Mesenchymal stem cell (in vitro differentiated cells and primary cell): ENCODE measurements around the gene CNGA2.
A peak's percentile ranks its signal among the peaks of the same experiment; 100 is the strongest.

Experiments used
- DNase-seq: peaks from one replicate; pipeline ENCODE4 v3.0.0-alpha.2; 2013
- H2AFZ ChIP-seq: one replicate; pipeline ENCODE4 v1.6.1; 2013; ENCODE audit warnings: low read depth, mild to moderate bottlenecking, control low read depth, inconsistent platforms, low read length, moderate library complexity
- H2AK5ac ChIP-seq: 2 replicates; pipeline ENCODE4 v1.6.1; 2013; ENCODE audit warnings: low read length, moderate library complexity, mild to moderate bottlenecking, inconsistent platforms; ENCODE audit not compliant: severe bottlenecking
- H2BK120ac ChIP-seq: one replicate; pipeline ENCODE4 v1.6.1; 2013; ENCODE audit warnings: low read depth, mild to moderate bottlenecking, inconsistent platforms, low read length, moderate library complexity
- H2BK12ac ChIP-seq, 2 experiments: one replicate each; pipeline ENCODE4 v1.6.1; 2013; ENCODE audit warnings: inconsistent platforms in 2 of 2, low read length in 2 of 2, mild to moderate bottlenecking in 2 of 2, moderate library complexity in 2 of 2, control low read depth in 1 of 2
- H2BK15ac ChIP-seq: one replicate; pipeline ENCODE4 v1.6.1; 2013; ENCODE audit warnings: mild to moderate bottlenecking, low read depth, inconsistent platforms; ENCODE audit not compliant: poor library complexity, severe bottlenecking
- H2BK5ac ChIP-seq: 2 replicates; pipeline ENCODE4 v1.6.1; 2013; ENCODE audit warnings: low read depth, mild to moderate bottlenecking, low read length, control low read depth, inconsistent platforms; ENCODE audit not compliant: poor library complexity, severe bottlenecking
- H3K14ac ChIP-seq, 2 experiments: one replicate each; pipeline ENCODE4 v1.6.1; 2013; ENCODE audit warnings: inconsistent platforms in 2 of 2, low read length in 2 of 2, control low read depth in 1 of 2, mild to moderate bottlenecking in 1 of 2, moderate library complexity in 1 of 2
- H3K18ac ChIP-seq, 2 experiments: one replicate each; pipeline ENCODE4 v1.6.1; 2013; ENCODE audit warnings: inconsistent platforms in 2 of 2, low read length in 2 of 2, control low read depth in 1 of 2, low read depth in 1 of 2, mild to moderate bottlenecking in 1 of 2
- H3K23ac ChIP-seq, 2 experiments: one replicate each; pipeline ENCODE4 v1.6.1; 2013; ENCODE audit warnings: inconsistent platforms in 2 of 2, low read length in 2 of 2, mild to moderate bottlenecking in 2 of 2, moderate library complexity in 2 of 2, control low read depth in 1 of 2
- H3K27ac ChIP-seq: 2 replicates; pipeline ENCODE4 v1.5.1; 2013; ENCODE audit warnings: mild to moderate bottlenecking, moderate library complexity, low read length, control low read depth, inconsistent platforms; ENCODE audit not compliant: poor library complexity, severe bottlenecking
- H3K27me3 ChIP-seq, 2 experiments: 2 replicates each; pipeline versions ENCODE4 v1.6.1 to v1.7.0; 2013; ENCODE audit warnings: low read length in 2 of 2, mild to moderate bottlenecking in 2 of 2, moderate library complexity in 2 of 2, control low read depth in 1 of 2, inconsistent platforms in 1 of 2; ENCODE audit not compliant: control insufficient read depth in 1 of 2, insufficient read depth in 1 of 2
- H3K36me3 ChIP-seq, 2 experiments: 2 replicates each; pipeline versions ENCODE4 v1.6.1 to v1.7.0; 2013; ENCODE audit warnings: low read length in 2 of 2, control low read depth in 1 of 2, inconsistent platforms in 1 of 2, low read depth in 1 of 2, mild to moderate bottlenecking in 1 of 2; ENCODE audit not compliant: insufficient read depth in 2 of 2, control insufficient read depth in 1 of 2
- H3K4ac ChIP-seq, 2 experiments: one replicate each; pipeline ENCODE4 v1.6.1; 2013; ENCODE audit warnings: inconsistent platforms in 2 of 2, low read length in 2 of 2, mild to moderate bottlenecking in 2 of 2, moderate library complexity in 2 of 2, control low read depth in 1 of 2, low read depth in 1 of 2
- H3K4me1 ChIP-seq: 2 replicates; pipeline ENCODE4 v1.6.1; 2013; ENCODE audit warnings: low read depth, low read length, control low read depth; ENCODE audit not compliant: control insufficient read depth, insufficient read depth
- H3K4me2 ChIP-seq: 2 replicates; pipeline ENCODE4 v1.6.1; 2013; ENCODE audit warnings: low read length, mild to moderate bottlenecking, inconsistent platforms; ENCODE audit not compliant: poor library complexity, severe bottlenecking
- H3K4me3 ChIP-seq, 2 experiments: 2 replicates each; pipeline versions ENCODE4 v1.5.1 to v1.7.0; 2013; ENCODE audit warnings: low read length in 2 of 2, mild to moderate bottlenecking in 2 of 2, control low read depth in 1 of 2, low read depth in 1 of 2; ENCODE audit not compliant: insufficient read depth in 1 of 2
- H3K79me1 ChIP-seq: replicated peaks from 2 replicates; pipeline ENCODE4 v1.6.1; 2013; ENCODE audit warnings: mild to moderate bottlenecking, control low read depth, low read length, inconsistent platforms; ENCODE audit not compliant: poor library complexity, severe bottlenecking
- H3K9ac ChIP-seq: 2 replicates; pipeline ENCODE4 v1.7.0; 2013; ENCODE audit warnings: mild to moderate bottlenecking, low read length, moderate library complexity
- H3K9me3 ChIP-seq: 2 replicates; pipeline ENCODE4 v1.7.0; 2013; ENCODE audit warnings: mild to moderate bottlenecking, low read length; ENCODE audit not compliant: control insufficient read depth
- H4K8ac ChIP-seq: one replicate; pipeline ENCODE4 v1.6.1; 2013; ENCODE audit warnings: inconsistent platforms, mild to moderate bottlenecking, low read length, moderate library complexity
- H4K91ac ChIP-seq: one replicate; pipeline ENCODE4 v1.6.1; 2013; ENCODE audit warnings: mild to moderate bottlenecking, low read length, inconsistent platforms
- WGBS: methylation state at CpG from one replicate; pipeline ENCODE4 v1.1.7; 2013; ENCODE audit warnings: mixed read lengths; 5-methylcytosine and 5-hydroxymethylcytosine counted together

Gene CNGA2

DNA sequence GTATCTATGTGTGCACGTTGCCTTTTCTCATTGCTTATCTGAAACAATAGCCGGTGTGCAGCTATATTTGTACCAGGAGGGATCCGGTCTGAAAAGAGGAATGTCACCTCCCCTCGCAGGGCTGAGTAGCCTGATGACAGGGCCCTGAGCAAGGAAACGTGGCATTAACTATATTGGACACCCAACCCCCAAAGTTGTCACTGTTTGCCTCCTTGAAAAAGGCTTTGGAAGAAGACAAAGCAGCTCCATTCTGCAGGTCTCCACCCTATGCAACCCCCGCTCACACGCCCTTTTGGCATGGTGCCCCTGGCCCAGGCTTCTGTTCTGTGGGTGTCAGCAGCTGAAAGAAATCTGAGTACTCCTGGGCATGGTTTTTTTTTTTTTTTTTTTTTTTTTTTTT, 31.1 kb upstream of the CNGA2 start:
- H3K4me3 ChIP-seq = no peak overlapping the region
- no peak overlapping the region for H4K8ac ChIP-seq
- H3K4me2 ChIP-seq = no peak overlapping the region
- H2AK5ac ChIP-seq = no peak overlapping the region
- no peak overlapping the region for H2BK120ac ChIP-seq
- H3K4ac ChIP-seq = no peak overlapping the region
- no peak overlapping the region for H2BK5ac ChIP-seq
- H2BK12ac ChIP-seq = no peak overlapping the region
- no peak overlapping the region for H2BK15ac ChIP-seq
- no peaks in the 10 kb centered on the region for H3K36me3 ChIP-seq
- no peak for DNase-seq
- 66% methylated on average over 7 of the region's 7 CpGs for WGBS
- H3K9me3 ChIP-seq = no peaks in the 10 kb centered on the region
- no peak overlapping the region for H4K91ac ChIP-seq
- no peak overlapping the region for H3K14ac ChIP-seq
- no peaks in the 10 kb centered on the region for H3K4me1 ChIP-seq
- H3K23ac ChIP-seq = no peak overlapping the region
- no peak overlapping the region for H2AFZ ChIP-seq
- no peak overlapping the region for H3K9ac ChIP-seq
- H3K27ac ChIP-seq = no peak overlapping the region
- H3K27me3 ChIP-seq = peaks cover 0 to 52% of the 10 kb centered on the region in 2 experiments
- H3K79me1 ChIP-seq = no peaks in the 10 kb centered on the region
- H3K18ac ChIP-seq = no peak overlapping the region

- H3K36me3 ChIP-seq = no peaks in the 10 kb centered on the region
- no peak overlapping the region for H3K18ac ChIP-seq
- H3K14ac ChIP-seq = no peak overlapping the region
- H3K9ac ChIP-seq = peak overlapping the region; percentile 45
- H2BK120ac ChIP-seq = no peak overlapping the region
- H3K27ac ChIP-seq = no peak overlapping the region
- no peak overlapping the region for H3K4ac ChIP-seq
- WGBS = 62% methylated on average over 9 of the region's 13 CpGs
- H2BK5ac ChIP-seq = no peak overlapping the region
- DNase-seq = no peak
- no peaks in the 10 kb centered on the region for H3K4me1 ChIP-seq
- H3K4me3 ChIP-seq = peak overlapping the region in 1 of 2 experiments; percentile 58
- H3K27me3 ChIP-seq = peaks cover 0 to 56% of the 10 kb centered on the region in 2 experiments
- no peak overlapping the region for H2AFZ ChIP-seq
- no peak overlapping the region for H3K4me2 ChIP-seq
- H3K79me1 ChIP-seq = no peaks in the 10 kb centered on the region
- H3K23ac ChIP-seq = no peak overlapping the region
- no peak overlapping the region for H2BK15ac ChIP-seq
- H2AK5ac ChIP-seq = no peak overlapping the region
- no peaks in the 10 kb centered on the region for H3K9me3 ChIP-seq
- no peak overlapping the region for H4K91ac ChIP-seq
- no peak overlapping the region for H2BK12ac ChIP-seq
- no peak overlapping the region for H4K8ac ChIP-seq
These were observed 30.4 kb upstream of the CNGA2 start for GRCh38 chrX:151704041-151704663.

- H3K9ac ChIP-seq = no peak overlapping the region
- no peaks in the 10 kb centered on the region for H3K9me3 ChIP-seq
- 88% methylated on average over 6 of the region's 7 CpGs for WGBS
- DNase-seq = no peak
- no peak overlapping the region for H4K8ac ChIP-seq
- no peaks in the 10 kb centered on the region for H3K4me1 ChIP-seq
- no peaks in the 10 kb centered on the region for H3K36me3 ChIP-seq
- no peak overlapping the region for H2BK120ac ChIP-seq
- no peak overlapping the region for H3K4me2 ChIP-seq
- H2BK15ac ChIP-seq = no peak overlapping the region
- no peak overlapping the region for H2BK12ac ChIP-seq
- H3K79me1 ChIP-seq = no peaks in the 10 kb centered on the region
- H3K14ac ChIP-seq = no peak overlapping the region
- H3K4me3 ChIP-seq = no peak overlapping the region
- H4K91ac ChIP-seq = no peak overlapping the region
- H2AK5ac ChIP-seq = no peak overlapping the region
- no peak overlapping the region for H3K23ac ChIP-seq
- peaks cover 0 to 58% of the 10 kb centered on the region in 2 experiments for H3K27me3 ChIP-seq
- no peak overlapping the region for H3K27ac ChIP-seq
- no peak overlapping the region for H3K18ac ChIP-seq
- no peak overlapping the region for H3K4ac ChIP-seq
- no peak overlapping the region for H2AFZ ChIP-seq
- H2BK5ac ChIP-seq = no peak overlapping the region
These were observed 25.7 kb upstream of the CNGA2 start for GRCh38 chrX:151708821-151709220.

DNA sequence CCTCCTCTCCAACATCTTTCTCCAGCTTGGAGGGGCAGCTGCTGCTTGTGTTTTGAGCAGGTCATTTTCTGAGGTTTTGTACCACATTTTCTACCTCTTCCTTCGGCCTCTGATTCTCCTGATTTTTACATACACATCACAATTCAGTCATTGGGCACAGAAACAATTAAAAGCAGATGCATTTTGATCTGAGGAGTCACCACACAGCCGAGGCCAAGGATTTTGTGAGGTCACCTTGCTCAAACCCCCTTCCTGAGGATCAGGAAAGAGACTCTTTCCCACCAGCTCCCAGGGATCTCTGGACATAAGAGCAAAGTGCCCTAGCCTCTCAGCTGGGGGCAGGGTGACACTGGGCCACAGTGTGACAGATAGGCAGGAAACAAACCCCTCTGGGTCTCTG, 24.1 kb upstream of the CNGA2 start:
- Histone ChIP-seq H3K27me3 (peaks cover 0 to 53% of the 10 kb centered on the region in 2 experiments), H2BK120ac (no peak overlapping the region), H2AFZ (no peak overlapping the region), H3K23ac (no peak overlapping the region), H2AK5ac (no peak overlapping the region), H3K18ac (no peak overlapping the region), H3K14ac (no peak overlapping the region), H3K9ac (no peak overlapping the region), H2BK5ac (no peak overlapping the region), H3K4me2 (no peak overlapping the region), H3K4ac (no peak overlapping the region), H3K79me1 (no peaks in the 10 kb centered on the region), H3K27ac (no peak overlapping the region), H4K8ac (no peak overlapping the region), H3K4me3 (no peak overlapping the region), H4K91ac (no peak overlapping the region), H3K4me1 (no peaks in the 10 kb centered on the region), H3K9me3 (no peaks in the 10 kb centered on the region), H2BK12ac (no peak overlapping the region), H3K36me3 (no peaks in the 10 kb centered on the region), H2BK15ac (no peak overlapping the region)
- WGBS = 42% methylated on average over 2 of the region's 2 CpGs
- DNase-seq = no peak
